HTERT RPE-1 (cell line): ENCODE measurements around the gene NAA80.
"Not testable (repeated sequence)": the region's sequence is repeated elsewhere in the genome, so short reads cannot be mapped to it uniquely, and the experiment has no call there.

Experiments used
- in situ Hi-C: fragments of 300-500 bp; cut with MboI; formaldehyde crosslinking; loops from 4 replicates; pipeline ENCODE4 v1.14.3; 2020; ENCODE audit warnings: low sequenced_read_pairs

Gene NAA80

GRCh38 chr3:50293079-50293801 is 6.0 kb downstream of the NAA80 start:
- in situ Hi-C loops, result no loop called here

- in situ Hi-C loops, result no loop called here
Measured at GRCh38 chr3:50292159-50293078, 6.8 kb downstream of the NAA80 start, which contains the start of gene IFRD2. Gene IFRD2 (minus strand): TSS chr3:50292429. CDS start chr3:50292274, 155 bp downstream.

GRCh38 chr3:50290161-50290641 is 9.0 kb downstream of the NAA80 start:
- in situ Hi-C loops, result no loop called here

DNA sequence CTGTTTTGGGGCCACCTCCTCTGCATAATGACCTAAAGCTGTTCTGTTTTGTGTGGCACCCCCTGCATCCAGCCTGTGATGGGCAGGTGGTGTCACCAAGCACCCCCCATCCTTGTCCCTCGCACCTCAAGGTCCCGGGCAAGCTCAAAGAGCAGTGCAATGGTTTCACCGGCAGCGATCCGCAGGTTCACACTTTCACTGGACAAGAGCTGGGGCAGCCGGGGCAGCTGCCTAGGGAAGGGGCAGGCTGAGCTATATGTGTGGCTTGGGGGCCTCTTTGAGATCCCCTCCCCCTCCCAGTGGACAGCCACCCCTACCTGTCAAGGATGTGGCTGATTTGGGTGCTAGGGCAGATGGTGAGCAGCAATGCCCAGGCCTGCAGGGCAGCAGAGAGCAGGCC is 10.1 kb downstream of the NAA80 start:
- in situ Hi-C loops, result no loop called here

- in situ Hi-C loops, result no loop called here
Measured at GRCh38 chr3:50288387-50289007, 10.7 kb downstream of the NAA80 start.

GRCh38 chr3:50287262-50287661 is 11.9 kb downstream of the NAA80 start:
- in situ Hi-C loops, result no loop called here

DNA sequence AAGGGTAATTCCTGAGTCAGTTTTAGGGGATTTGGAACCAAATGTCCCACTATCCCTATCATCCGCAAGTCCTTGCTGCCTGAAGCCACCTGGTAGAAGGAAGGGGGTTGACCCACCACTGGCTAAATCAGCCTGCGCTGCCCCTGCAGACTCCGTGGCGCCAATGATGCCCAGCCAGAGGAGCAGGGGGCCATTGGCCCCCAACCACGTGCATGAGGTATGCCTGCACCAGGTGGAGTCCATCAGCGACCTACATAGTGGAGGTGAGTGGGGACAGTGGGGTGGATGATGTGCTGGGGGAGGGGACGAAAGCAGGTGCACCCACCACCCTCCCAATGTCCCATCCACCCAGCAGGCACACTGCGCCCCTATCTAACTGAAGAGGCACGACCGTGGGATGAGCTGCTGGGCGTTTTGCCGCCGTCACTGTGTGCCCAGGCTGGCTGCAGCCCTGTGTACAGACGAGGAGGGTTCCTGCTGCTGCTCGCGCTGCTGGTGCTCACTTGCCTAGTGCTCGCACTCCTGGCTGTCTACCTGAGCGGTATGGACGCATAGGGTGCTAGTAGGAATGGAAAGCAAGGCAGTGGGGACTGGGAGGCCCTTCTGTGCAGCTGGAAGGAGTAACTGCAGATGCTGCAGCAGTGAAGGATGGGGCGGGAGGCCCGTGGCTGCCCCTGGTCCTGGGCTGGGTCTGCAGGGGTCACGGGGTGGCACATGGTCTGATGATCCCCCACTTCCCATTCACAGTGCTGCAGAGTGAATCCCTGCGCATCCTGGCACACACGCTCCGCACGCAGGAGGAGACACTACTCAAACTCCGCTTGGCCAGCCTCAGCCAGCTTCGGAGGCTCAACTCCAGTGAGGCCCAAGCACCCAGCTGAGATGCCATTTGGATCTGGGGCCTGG is 12.6 kb downstream of the NAA80 start:
- in situ Hi-C loops, result no loop called here

DNA sequence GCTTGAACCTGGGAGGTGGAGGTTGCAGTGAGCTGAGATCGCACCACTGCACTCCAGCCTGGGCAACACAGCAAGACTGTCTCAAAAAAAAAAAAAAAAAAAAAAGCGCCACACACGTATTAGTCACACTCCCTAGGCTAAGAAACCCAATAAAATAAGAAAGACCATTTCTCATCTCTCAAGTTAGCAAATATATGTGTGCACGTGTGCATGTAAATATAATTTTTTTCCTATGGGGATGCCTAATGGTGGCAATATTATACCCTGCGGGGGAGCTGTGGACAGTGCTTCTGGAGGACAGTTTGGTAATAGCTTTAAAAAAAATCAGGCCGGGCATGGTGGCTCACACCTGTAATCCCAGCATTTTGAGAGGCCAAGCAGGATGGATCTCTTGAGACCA is 15.1 kb downstream of the NAA80 start:
- in situ Hi-C loops, result not testable (repeated sequence)

DNA sequence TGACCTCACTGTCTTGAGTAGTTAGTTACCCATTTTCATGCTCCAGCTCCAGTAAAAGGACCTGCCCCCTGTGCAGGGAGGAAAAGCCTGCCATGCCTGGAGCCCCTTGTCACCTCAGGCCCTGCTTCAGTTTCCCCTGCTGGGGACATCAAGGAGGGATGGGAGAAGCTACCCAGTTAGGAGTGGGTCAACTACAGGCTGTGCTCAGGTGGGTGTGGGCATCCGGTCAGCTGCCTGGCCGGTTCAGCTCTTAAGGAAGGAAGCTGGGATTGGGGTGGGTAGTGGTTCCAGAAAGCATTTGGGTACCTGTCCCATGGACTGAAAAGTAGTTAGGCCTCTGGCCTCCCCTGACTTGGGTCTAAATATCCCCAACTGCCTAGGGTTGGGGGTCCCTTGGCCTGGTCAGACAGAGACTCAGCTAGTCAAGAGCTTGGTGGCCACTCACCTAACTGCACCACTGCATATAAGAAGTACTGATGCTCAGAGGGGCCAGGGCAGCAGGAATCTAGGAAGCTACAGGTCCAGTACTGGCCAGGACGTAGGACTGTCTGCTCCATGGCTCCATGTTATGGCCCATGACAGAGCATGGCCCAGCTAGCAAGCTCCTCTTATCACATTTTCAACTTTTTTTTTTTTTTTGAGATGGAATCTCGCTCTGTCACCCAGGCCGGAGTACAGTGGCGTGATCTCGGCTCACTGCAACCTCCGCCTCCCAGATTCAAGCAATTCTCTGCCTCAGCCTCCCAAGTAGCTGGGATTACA is 19.8 kb downstream of the NAA80 start:
- in situ Hi-C loops, result no loop called here

- in situ Hi-C loops, result no loop called here
Measured at GRCh38 chr3:50278880-50279224, 20.4 kb downstream of the NAA80 start, which contains the start of gene LSMEM2. Gene LSMEM2 (plus strand): TSS chr3:50279087. CDS start chr3:50279114, 27 bp downstream.

- in situ Hi-C loops, result no loop called here
Measured at GRCh38 chr3:50278123-50278879, 20.9 kb downstream of the NAA80 start.

DNA sequence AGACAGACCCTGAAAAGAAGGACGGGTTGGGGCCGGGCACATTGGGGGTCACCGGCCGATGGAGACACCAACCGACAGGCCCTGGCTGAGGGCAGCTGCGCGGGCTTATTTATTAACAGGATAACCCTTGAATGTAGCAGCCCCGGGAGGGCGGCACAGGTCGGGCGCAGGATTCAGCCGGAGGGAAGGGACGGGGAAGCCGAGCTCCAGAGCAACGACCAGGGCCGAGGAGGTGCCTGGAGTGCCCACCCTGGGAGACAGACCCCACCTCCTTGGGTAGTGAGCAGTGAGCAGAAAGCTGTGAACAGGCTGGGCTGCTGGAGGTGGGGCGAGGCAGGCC is 22.5 kb downstream of the NAA80 start:
- in situ Hi-C loops, result no loop called here

DNA sequence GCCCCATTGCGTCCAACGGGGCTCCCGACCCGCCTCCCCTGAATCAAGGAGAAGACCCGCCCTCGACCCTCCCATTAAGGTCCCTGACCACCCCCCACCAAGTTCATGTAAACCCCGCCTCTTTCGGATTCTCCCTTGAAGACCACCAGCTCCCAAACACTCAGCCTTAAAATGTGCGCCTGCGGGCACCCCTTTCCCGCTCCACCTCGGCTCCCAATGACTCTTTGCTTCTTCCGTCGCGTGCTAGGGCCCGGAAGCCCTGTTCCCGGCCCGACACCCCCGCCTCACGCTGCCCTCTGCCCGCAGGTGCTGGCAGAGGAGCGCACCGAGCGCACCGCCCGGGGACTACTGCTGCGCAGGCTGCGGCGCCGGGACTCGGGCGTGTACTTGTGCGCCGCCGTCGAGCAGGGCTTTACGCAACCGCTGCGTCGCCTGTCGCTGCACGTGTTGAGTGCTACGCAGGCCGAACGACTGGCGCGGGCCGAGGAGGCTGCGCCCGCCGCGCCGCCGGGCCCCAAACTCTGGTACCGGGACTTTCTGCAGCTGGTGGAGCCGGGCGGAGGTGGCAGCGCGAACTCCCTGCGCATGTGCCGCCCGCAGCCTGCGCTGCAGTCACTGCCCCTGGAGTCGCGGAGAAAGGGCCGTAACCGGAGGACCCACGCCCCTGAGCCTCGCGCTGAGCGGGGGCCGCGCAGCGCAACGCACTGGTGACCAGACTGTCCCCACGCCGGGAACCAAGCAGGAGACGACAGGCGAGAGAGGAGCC is 23.0 kb downstream of the NAA80 start:
- in situ Hi-C loops, result no loop called here

DNA sequence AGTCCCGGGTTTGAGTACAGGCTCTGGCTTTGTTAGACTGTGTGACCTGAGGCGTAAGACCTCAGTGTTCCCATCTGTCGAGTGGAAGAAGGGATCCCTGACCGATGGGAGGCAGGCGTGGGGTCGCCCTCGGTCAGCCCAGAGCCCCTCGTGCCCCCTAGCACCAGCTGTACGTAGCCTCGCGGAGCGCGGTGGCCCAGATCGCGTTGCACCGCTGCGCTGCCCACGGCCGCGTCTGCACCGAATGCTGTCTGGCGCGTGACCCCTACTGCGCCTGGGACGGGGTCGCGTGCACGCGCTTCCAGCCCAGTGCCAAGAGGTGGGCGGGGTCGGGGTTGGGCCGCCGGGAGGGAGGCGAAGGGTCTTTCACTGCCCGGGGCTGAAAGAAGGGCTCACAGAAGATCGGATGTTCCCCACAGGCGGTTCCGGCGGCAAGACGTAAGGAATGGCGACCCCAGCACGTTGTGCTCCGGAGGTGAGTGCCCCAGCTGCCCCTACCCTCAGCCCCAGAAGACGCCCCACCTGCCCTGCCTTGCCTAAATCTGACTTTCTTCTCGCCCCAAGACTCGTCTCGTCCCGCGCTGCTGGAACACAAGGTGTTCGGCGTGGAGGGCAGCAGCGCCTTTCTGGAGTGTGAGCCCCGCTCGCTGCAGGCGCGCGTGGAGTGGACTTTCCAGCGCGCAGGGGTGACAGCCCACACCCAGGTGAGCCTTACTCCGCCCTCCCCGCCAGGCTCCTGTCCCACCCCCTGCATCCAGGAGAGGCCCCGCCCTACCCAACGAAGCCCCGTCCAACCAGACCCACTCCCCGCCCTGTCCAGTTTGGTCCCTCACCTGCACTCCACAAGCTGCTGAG is 23.8 kb downstream of the NAA80 start:
- in situ Hi-C loops, result no loop called here

DNA sequence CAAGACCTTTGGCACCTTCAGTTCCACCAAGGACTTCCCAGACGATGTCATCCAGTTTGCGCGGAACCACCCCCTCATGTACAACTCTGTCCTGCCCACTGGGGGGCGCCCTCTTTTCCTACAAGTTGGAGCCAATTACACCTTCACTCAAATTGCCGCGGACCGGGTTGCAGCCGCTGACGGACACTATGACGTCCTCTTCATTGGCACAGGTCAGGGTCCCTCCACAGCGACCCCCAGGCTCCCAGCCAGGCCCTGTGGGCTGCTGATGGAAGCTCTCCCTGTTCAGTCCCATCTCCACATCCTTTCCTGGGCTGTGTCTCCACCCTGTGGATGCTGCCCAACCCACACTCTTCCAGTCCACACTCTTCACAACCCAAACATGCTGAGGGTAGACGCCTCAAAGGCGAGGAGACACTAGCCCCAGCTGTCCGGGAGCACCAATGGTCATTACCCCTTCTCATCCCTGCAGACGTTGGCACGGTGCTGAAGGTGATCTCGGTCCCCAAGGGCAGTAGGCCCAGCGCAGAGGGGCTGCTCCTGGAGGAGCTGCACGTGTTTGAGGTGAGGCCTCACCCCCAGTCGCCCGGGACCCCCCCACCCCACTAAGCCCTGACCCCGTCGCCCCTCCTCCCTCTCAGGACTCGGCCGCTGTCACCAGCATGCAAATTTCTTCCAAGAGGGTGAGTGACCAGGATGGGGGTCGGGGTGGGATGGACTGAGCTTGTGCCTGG is 24.7 kb downstream of the NAA80 start:
- in situ Hi-C loops, result no loop called here

- in situ Hi-C loops, result no loop called here
Measured at GRCh38 chr3:50273689-50274065, 25.5 kb downstream of the NAA80 start.
